Activated naive CD4-positive, alpha-beta T cell treated with anti-CD3 and anti-CD28 coated beads for 36 hours (primary cell): ENCODE results near the gene MCM8. TPM values are rescaled to one million over a fixed set of nuclear protein-coding genes. Genes with fewer than 3 reads are reported as not detected.
"Not testable (repeated sequence)": the region's sequence is repeated elsewhere in the genome, so short reads cannot be mapped to it uniquely, and the experiment has no call there.

ENCODE experiments used
- CTCF ChIA-PET: fragments of 350-600 bp; sonication (Branson Sonifier 250); formaldehyde crosslinking; loops from one replicate; lab custom pipeline; 2021; ENCODE audit warnings: antibody characterized with exemption; lab: Charles Lee
- DNase-seq: peaks from one replicate; pipeline ENCODE4 v3.0.0-alpha.2; 2020
- H3K27ac Mint-ChIP-seq: one replicate; pipeline ENCODE4 v1.8.0; 2021; ENCODE audit warnings: mild to moderate bottlenecking, mixed read lengths
- H3K27me3 Mint-ChIP-seq: one replicate; pipeline ENCODE4 v1.8.0; 2021; ENCODE audit warnings: low read depth, mixed read lengths
- H3K36me3 Mint-ChIP-seq: one replicate; pipeline ENCODE4 v1.8.0; 2021; ENCODE audit warnings: low read depth, mixed read lengths
- H3K4me1 Mint-ChIP-seq: one replicate; pipeline ENCODE4 v1.8.0; 2021; ENCODE audit warnings: low read depth, mixed read lengths
- H3K4me3 Mint-ChIP-seq: one replicate; pipeline ENCODE4 v1.8.0; 2021; ENCODE audit warnings: mild to moderate bottlenecking, moderate library complexity, mixed read lengths
- H3K9me3 Mint-ChIP-seq: one replicate; pipeline ENCODE4 v1.8.0; 2021; ENCODE audit warnings: mixed read lengths
- intact Hi-C: fragments of 100-400 bp; cut with micrococcal nuclease; formaldehyde crosslinking; loops from one replicate; pipeline ENCODE4 v1.15.1; 2023
- total RNA-seq, 2 experiments: library from RNA; stranded (reverse); gene quantifications; one replicate each; pipeline ENCODE4 v1.2.3, GENCODE V29; 2021

Gene MCM8
- total RNA-seq, 2 experiments from 2014 or later, result 49.6 to 50.3 TPM

DNA sequence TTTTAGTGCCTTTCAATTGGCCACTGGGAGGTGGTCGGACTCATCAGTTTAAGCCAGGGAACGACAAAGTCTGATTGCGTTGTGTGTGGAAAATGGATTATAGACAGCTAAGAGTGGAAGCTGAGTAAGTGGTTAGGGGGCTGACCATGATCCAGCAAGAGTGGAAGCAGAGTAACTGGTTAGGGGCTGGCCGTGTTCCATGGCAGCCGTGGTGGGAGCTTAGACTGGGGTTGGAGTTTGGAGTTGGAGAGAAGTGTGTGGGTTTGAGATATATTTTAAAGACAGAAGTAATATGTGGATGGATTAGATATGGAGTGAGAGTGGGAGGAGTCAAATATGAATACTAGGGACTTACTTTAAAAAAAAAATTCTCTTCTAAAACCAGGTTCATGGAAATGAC lies 61.7 kb downstream of the MCM8 start:
- Mint-ChIP-seq H3K36me3 (peaks cover 44% of the 10 kb centered on the region), H3K9me3 (no peaks in the 10 kb centered on the region), H3K4me3 (no peak overlapping the region), H3K4me1 (peaks cover 45% of the 10 kb centered on the region), H3K27ac (no peak overlapping the region), H3K27me3 (no peaks in the 10 kb centered on the region)
- intact Hi-C loops, result no loop called here
- no peak for DNase-seq
- CTCF ChIA-PET, result no interaction called here

GRCh38 chr20:6014017-6014416 lies 63.6 kb downstream of the MCM8 start:
- CTCF ChIA-PET, result no interaction called here
- H3K36me3 Mint-ChIP-seq, result peaks cover 57% of the 10 kb centered on the region

GRCh38 chr20:6014957-6015356 lies 64.5 kb downstream of the MCM8 start:
- H3K36me3 Mint-ChIP-seq, result peaks cover 55% of the 10 kb centered on the region
- H3K27me3 Mint-ChIP-seq, result no peaks in the 10 kb centered on the region
- H3K4me1 Mint-ChIP-seq, result peaks cover 41% of the 10 kb centered on the region
- H3K4me3 Mint-ChIP-seq, result no peak overlapping the region
- H3K27ac Mint-ChIP-seq, result no peak overlapping the region
- H3K9me3 Mint-ChIP-seq, result no peaks in the 10 kb centered on the region
- DNase-seq, result no peak
- intact Hi-C loops, result no loop called here
- CTCF ChIA-PET, result interaction anchor here (0.6 kb wide), 3 partner anchors 22 to 445 kb away, joined by 3 to 4 read pairs (median 3); no protein-coding TSS in a partner anchor

More at GRCh38 chr20:6014017-6014416, 63.6 kb downstream of the MCM8 start:
- no peak overlapping the region for H3K4me3 Mint-ChIP-seq
- no peaks in the 10 kb centered on the region for H3K27me3 Mint-ChIP-seq
- H3K9me3 Mint-ChIP-seq, result no peaks in the 10 kb centered on the region
- H3K27ac Mint-ChIP-seq, result no peak overlapping the region
- intact Hi-C loops, result no loop called here
- peaks cover 41% of the 10 kb centered on the region for H3K4me1 Mint-ChIP-seq
- no peak for DNase-seq

- H3K27me3 Mint-ChIP-seq, result no peaks in the 10 kb centered on the region
- H3K9me3 Mint-ChIP-seq, result no peaks in the 10 kb centered on the region
- CTCF ChIA-PET, result no interaction called here
- H3K4me1 Mint-ChIP-seq, result peaks cover 38% of the 10 kb centered on the region
- no peak overlapping the region for H3K4me3 Mint-ChIP-seq
- intact Hi-C loops, result no loop called here
- H3K27ac Mint-ChIP-seq, result no peak overlapping the region
- peaks cover 44% of the 10 kb centered on the region for H3K36me3 Mint-ChIP-seq
- DNase-seq, result no peak
Observed at GRCh38 chr20:6017467-6017866, 67.0 kb downstream of the MCM8 start.

DNA sequence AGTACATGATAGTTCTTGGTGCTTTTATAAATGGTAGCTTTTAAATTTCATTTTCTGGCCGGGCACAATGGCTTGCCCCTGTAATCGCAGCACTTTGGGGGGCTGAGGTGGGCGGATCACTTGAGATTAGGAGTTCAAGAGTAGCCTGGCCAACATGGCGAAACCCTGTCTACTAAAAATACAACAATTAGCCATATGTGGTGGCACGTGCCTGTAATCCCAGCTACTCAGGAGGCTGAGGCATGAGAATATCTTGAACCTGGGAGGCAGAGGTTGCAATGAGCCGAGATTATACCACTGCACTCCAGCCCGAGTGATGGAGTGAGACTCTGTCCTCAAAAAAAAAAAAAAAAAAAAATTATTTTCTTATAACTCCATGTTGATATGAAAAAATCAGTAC lies 67.4 kb downstream of the MCM8 start:
- Mint-ChIP-seq H3K27ac (no peak overlapping the region), H3K9me3 (no peaks in the 10 kb centered on the region), H3K36me3 (peaks cover 45% of the 10 kb centered on the region), H3K27me3 (no peaks in the 10 kb centered on the region), H3K4me1 (peaks cover 38% of the 10 kb centered on the region), H3K4me3 (no peak overlapping the region)
- intact Hi-C loops, result no loop called here
- no peak for DNase-seq
- CTCF ChIA-PET, result no interaction called here

DNA sequence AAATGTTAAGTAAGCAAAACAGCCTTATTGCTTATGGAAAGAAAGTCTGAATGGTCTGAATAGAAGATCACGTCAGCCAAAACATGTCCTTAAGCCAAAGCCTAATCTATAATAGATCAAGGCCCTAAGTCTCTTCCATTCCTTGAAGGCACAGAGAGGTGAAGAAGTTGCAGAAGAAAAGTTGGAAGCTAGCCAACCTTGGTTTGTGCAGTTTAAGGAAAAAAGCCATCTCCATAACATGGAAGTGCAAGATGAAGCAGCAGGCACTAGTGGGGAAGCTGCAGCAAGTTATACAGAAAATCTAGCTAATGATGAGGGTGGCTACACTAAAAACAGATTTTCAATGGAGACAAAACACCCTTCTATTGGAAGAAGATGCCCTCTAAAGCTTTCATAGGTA lies 74.3 kb downstream of the MCM8 start:
- H3K4me1 Mint-ChIP-seq, result peaks cover 32% of the 10 kb centered on the region
- intact Hi-C loops, result no loop called here
- CTCF ChIA-PET, result no interaction called here

DNA sequence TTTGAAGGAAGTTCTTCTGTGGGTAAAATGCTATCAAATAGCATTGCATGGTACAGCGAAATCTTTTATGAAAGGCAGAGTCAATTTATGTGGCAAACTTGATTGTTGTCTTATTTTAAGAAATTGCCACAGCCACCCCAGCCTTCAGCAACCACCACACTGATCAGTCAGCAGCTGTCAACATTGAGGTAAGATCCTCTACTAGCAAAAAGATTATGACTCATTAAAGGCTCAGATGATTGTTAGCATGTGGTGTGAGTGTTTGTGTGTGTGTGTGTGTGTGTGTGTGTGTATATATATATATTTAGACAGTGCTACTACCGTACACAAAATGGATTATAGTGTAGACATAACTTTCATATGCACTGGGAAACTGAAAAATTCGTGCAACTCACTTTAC lies 75.6 kb downstream of the MCM8 start:
- CTCF ChIA-PET, result no interaction called here
- peaks cover 42% of the 10 kb centered on the region for H3K36me3 Mint-ChIP-seq
- no peak overlapping the region for H3K4me3 Mint-ChIP-seq
- peaks cover 1% of the 10 kb centered on the region for H3K9me3 Mint-ChIP-seq
- no peak overlapping the region for H3K27ac Mint-ChIP-seq
- no peaks in the 10 kb centered on the region for H3K27me3 Mint-ChIP-seq
- H3K4me1 Mint-ChIP-seq, result peaks cover 40% of the 10 kb centered on the region
- DNase-seq, result peak; percentile 22
- intact Hi-C loops, result no loop called here

More for the DNA sequence above, 74.3 kb downstream of the MCM8 start:
- H3K27ac Mint-ChIP-seq, result no peak overlapping the region
- H3K27me3 Mint-ChIP-seq, result no peaks in the 10 kb centered on the region
- H3K4me3 Mint-ChIP-seq, result no peak overlapping the region
- peaks cover 46% of the 10 kb centered on the region for H3K36me3 Mint-ChIP-seq
- DNase-seq, result no peak
- peaks cover 1% of the 10 kb centered on the region for H3K9me3 Mint-ChIP-seq

GRCh38 chr20:6028818-6029217 lies 78.4 kb downstream of the MCM8 start:
- intact Hi-C loops, result no loop called here
- peaks cover 1% of the 10 kb centered on the region for H3K9me3 Mint-ChIP-seq
- peaks cover 40% of the 10 kb centered on the region for H3K4me1 Mint-ChIP-seq
- no peak overlapping the region for H3K27ac Mint-ChIP-seq
- peaks cover 35% of the 10 kb centered on the region for H3K36me3 Mint-ChIP-seq
- CTCF ChIA-PET, result no interaction called here
- H3K4me3 Mint-ChIP-seq, result no peak overlapping the region
- no peak for DNase-seq
- no peaks in the 10 kb centered on the region for H3K27me3 Mint-ChIP-seq

GRCh38 chr20:6029538-6029937 lies 79.1 kb downstream of the MCM8 start:
- CTCF ChIA-PET, result no interaction called here
- Mint-ChIP-seq H3K9me3 (peaks cover 1% of the 10 kb centered on the region), H3K4me1 (peaks cover 40% of the 10 kb centered on the region), H3K27ac (no peak overlapping the region), H3K27me3 (no peaks in the 10 kb centered on the region), H3K4me3 (no peak overlapping the region), H3K36me3 (peaks cover 34% of the 10 kb centered on the region)
- intact Hi-C loops, result no loop called here
- no peak for DNase-seq

- Mint-ChIP-seq H3K9me3 (no peaks in the 10 kb centered on the region), H3K36me3 (peaks cover 29% of the 10 kb centered on the region), H3K27ac (no peak overlapping the region), H3K4me1 (peaks cover 34% of the 10 kb centered on the region), H3K27me3 (no peaks in the 10 kb centered on the region), H3K4me3 (no peak overlapping the region)
- CTCF ChIA-PET, result interaction anchor here (0.6 kb wide), 1 partner anchor 565 kb away, joined by 5 read pairs; no protein-coding TSS in a partner anchor
- no peak for DNase-seq
- intact Hi-C loops, result no loop called here
Observed at GRCh38 chr20:6030453-6031080, 80.1 kb downstream of the MCM8 start.

DNA sequence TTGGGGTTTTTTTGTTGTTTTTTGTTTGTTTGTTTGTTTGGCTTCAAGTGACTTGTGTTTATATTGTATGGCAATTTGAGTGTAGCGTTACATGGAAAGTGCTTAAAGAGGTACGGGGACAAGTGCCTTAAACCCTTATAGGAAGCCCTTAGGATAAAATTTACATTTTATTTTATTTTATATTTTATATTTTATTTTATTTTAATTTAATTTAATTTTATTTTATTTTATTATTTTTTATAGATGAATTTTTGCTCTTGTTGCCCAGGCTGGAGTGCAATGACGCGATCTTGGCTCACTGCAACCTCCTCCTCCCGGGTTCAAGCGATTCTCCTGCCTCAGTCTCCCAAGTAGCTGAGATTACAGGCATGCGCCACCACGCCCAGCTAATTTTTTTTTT lies 82.5 kb downstream of the MCM8 start:
- H3K9me3 Mint-ChIP-seq, H3K27ac Mint-ChIP-seq, intact Hi-C loops, H3K27me3 Mint-ChIP-seq, CTCF ChIA-PET, H3K4me3 Mint-ChIP-seq, DNase-seq: not testable (repeated sequence)
- Mint-ChIP-seq H3K36me3 (peaks cover 31% of the 10 kb centered on the region), H3K4me1 (peaks cover 23% of the 10 kb centered on the region)

DNA sequence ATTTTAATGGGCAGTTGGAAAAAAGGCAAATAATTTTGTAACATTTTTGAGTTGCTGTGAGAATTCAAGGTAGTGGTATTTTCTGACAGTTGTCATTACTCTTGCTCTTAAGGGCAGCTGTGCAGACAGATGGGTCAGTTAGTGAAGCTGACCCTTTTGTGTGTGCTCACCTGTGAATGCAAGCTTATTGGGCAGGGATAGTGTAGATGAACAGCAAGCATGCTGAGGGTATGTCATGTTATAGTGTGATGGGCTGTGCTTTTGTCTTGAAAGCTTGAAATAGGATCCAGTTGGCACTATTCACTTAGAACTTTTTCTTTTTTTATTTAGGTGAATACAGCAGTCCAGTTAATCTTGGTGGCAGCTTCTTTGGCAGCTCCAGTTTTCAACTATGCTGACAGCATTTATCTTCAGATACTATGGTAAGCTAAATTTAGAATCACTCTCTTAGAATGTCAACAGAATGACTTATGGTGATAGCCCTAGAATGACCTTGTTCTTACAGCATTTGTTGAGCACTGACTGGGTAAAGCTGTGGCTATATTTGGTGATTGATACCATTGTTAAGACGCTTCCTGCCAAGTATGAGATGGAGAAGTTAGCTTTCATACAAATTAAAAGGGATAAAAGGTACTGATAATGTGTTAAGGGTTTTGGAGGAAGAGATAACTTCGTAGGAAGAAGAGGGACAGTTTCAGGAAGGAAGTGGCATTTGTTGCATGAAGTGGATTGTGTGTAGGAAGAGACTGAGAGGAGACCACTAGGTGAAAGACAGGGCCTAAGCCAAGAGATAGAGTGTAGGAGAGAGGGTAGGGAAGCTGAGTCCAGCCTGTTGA lies 83.9 kb downstream of the MCM8 start:
- H3K27ac Mint-ChIP-seq, result no peak overlapping the region
- H3K9me3 Mint-ChIP-seq, result no peaks in the 10 kb centered on the region
- H3K4me3 Mint-ChIP-seq, result no peak overlapping the region
- H3K36me3 Mint-ChIP-seq, result peaks cover 39% of the 10 kb centered on the region
- H3K4me1 Mint-ChIP-seq, result peaks cover 16% of the 10 kb centered on the region
- no peak for DNase-seq
- intact Hi-C loops, result no loop called here
- CTCF ChIA-PET, result interaction anchor here (0.6 kb wide), 1 partner anchor 256 kb away, joined by 3 read pairs; no protein-coding TSS in a partner anchor
- no peaks in the 10 kb centered on the region for H3K27me3 Mint-ChIP-seq

DNA sequence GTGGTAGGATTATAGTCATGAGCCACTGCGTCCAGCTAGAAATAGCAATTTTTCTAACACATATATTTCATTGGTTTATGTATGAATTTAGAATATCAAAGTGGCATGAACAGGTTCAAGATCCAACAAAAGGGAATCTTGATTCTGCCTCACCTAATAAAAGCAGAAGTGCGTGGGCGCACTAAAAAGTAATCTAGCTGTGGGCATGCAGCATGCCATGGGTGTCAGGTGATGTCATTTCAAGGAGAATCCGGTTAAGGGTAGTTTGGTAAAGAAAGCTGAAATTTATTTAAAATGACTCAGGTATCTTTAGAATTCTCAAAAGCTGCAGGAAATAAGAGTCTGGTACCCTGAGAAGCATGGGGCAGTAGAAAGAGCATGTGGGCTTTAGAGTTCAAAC lies 85.8 kb downstream of the MCM8 start:
- Mint-ChIP-seq H3K36me3 (peaks cover 48% of the 10 kb centered on the region), H3K4me1 (peaks cover 1% of the 10 kb centered on the region), H3K27me3 (no peaks in the 10 kb centered on the region), H3K27ac (no peak overlapping the region), H3K4me3 (no peak overlapping the region), H3K9me3 (no peaks in the 10 kb centered on the region)
- CTCF ChIA-PET, result no interaction called here
- DNase-seq, result no peak
- intact Hi-C loops, result no loop called here
